A673 (cell line): ENCODE results near the gene ANKMY1. TPM values are rescaled to one million over a fixed set of nuclear protein-coding genes. Genes with fewer than 3 reads are reported as not detected.

ENCODE experiments used
- BruUV-seq: library from RNA; stranded (reverse); fragments of 400-500 nt; replicated peaks from 2 replicates; lab custom pipeline; 2021; lab: Mats Ljungman, UMichigan
- CTCF ChIA-PET: fragments of 300-600 bp; sonication (Branson Sonifier 250); formaldehyde crosslinking; loops from one replicate; lab custom pipeline; 2022; ENCODE audit warnings: antibody characterized with exemption; lab: Charles Lee
- POLR2A ChIA-PET: fragments of 300-600 bp; sonication (Branson Sonifier 250); formaldehyde crosslinking; loops from one replicate; lab custom pipeline; 2022; ENCODE audit warnings: antibody characterized with exemption; ENCODE audit not compliant: low non-redundant PET; lab: Charles Lee
- DNase-seq: peaks from one replicate; pipeline ENCODE4 v3.0.0-alpha.2; 2015; ENCODE audit warnings: low spot score
- H3K27ac ChIP-seq: fragments of 200-600 bp; sonication (generic); 2 replicates; pipeline ENCODE4 v1.5.1; 2016; ENCODE audit warnings: mixed run types, low read depth, mild to moderate bottlenecking, mixed read lengths, antibody characterized with exemption, low read length; ENCODE audit not compliant: poor library complexity, severe bottlenecking
- H3K27me3 ChIP-seq: fragments of 200-600 bp; sonication (generic); replicated peaks from 2 replicates; pipeline ENCODE4 v1.6.1; 2017; ENCODE audit warnings: mixed run types, low read depth, mild to moderate bottlenecking, mixed read lengths, antibody characterized with exemption, low read length; ENCODE audit not compliant: insufficient read depth, poor library complexity
- H3K36me3 ChIP-seq: fragments of 200-600 bp; sonication (generic); 2 replicates; pipeline ENCODE4 v1.6.1; 2016; ENCODE audit warnings: mixed run types, mild to moderate bottlenecking, mixed read lengths, antibody characterized with exemption, low read length; ENCODE audit not compliant: insufficient read depth, poor library complexity, severe bottlenecking
- H3K4me1 ChIP-seq: fragments of 200-600 bp; sonication (generic); 2 replicates; pipeline ENCODE4 v1.6.1; 2017; ENCODE audit warnings: mixed run types, mild to moderate bottlenecking, mixed read lengths, antibody characterized with exemption, low read length; ENCODE audit not compliant: insufficient read depth, poor library complexity, severe bottlenecking
- H3K4me3 ChIP-seq: fragments of 200-600 bp; sonication (generic); 2 replicates; pipeline ENCODE4 v1.5.1; 2016; ENCODE audit warnings: low read depth, mixed run types, mild to moderate bottlenecking, mixed read lengths, low read length; ENCODE audit not compliant: poor library complexity, severe bottlenecking
- H3K9me3 ChIP-seq: fragments of 200-600 bp; sonication (generic); 2 replicates; pipeline ENCODE4 v1.6.1; 2016; ENCODE audit warnings: mixed run types, low read depth, mild to moderate bottlenecking, mixed read lengths, antibody characterized with exemption, low read length; ENCODE audit not compliant: poor library complexity, severe bottlenecking
- EZH2 ChIP-seq: fragments of 200-600 bp; sonication (generic); IDR thresholded peaks from 2 replicates; pipeline ENCODE4 v1.6.1; 2017; ENCODE audit warnings: borderline replicate concordance, low read depth, mild to moderate bottlenecking, mixed read lengths, antibody characterized with exemption, low read length; ENCODE audit not compliant: poor library complexity, severe bottlenecking
- intact Hi-C: fragments of 100-400 bp; cut with micrococcal nuclease; formaldehyde crosslinking; loops from one replicate; pipeline ENCODE4 v1.10.0; 2022; ENCODE audit not compliant: unreplicated experiment
- total RNA-seq: library from RNA; stranded (reverse); gene quantifications from 2 replicates; pipeline ENCODE4 v1.2.3, GENCODE V29; 2021
- TF ChIP-seq, protein P1 (sequence below): fragments of 300-800, 200-600 bp; sonication (generic); conservative IDR thresholded peaks from 2 replicates; pipeline ENCODE4 v1.5.1; 2017; ENCODE audit warnings: low read depth, mild to moderate bottlenecking, antibody characterized with exemption, low read length, moderate library complexity, mixed read lengths

The ANKMY1 gene
- total RNA-seq, 1 experiment from 2014 or later, result 21.8 TPM

DNA sequence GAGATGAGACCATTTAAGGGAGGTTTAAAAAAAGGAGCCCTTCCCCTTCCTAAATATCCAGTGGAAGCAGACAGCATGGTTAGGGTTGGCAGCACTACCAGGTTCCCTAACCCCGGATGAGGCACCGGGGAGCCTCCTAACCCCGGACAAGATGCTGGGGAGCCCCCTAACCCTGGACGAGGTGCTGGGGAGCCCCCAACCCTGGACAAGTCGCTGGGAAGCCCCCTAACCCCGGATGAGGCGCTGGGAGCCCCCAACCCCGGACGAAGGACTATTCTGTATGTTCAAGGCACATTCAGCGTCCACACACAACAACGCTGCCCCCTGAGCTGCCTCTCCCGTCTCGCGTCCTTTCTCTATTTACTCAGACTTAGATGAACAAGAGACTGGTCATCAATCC lies 51.9 kb downstream of the ANKMY1 start:
- Histone ChIP-seq H3K9me3 (no peaks in the 10 kb centered on the region), H3K27ac (no peak overlapping the region), H3K36me3 (no peaks in the 10 kb centered on the region), H3K4me3 (no peak overlapping the region), H3K4me1 (no peaks in the 10 kb centered on the region), H3K27me3 (no peaks in the 10 kb centered on the region)
- DNase-seq, result no peak
- POLR2A ChIA-PET, result no interaction called here
- CTCF ChIA-PET, result interaction anchor here (0.6 kb wide), 1 partner anchor 857 kb away, joined by 3 read pairs; no protein-coding TSS in a partner anchor
- intact Hi-C loops, result no loop called here
- TF ChIP-seq, protein P1, sequence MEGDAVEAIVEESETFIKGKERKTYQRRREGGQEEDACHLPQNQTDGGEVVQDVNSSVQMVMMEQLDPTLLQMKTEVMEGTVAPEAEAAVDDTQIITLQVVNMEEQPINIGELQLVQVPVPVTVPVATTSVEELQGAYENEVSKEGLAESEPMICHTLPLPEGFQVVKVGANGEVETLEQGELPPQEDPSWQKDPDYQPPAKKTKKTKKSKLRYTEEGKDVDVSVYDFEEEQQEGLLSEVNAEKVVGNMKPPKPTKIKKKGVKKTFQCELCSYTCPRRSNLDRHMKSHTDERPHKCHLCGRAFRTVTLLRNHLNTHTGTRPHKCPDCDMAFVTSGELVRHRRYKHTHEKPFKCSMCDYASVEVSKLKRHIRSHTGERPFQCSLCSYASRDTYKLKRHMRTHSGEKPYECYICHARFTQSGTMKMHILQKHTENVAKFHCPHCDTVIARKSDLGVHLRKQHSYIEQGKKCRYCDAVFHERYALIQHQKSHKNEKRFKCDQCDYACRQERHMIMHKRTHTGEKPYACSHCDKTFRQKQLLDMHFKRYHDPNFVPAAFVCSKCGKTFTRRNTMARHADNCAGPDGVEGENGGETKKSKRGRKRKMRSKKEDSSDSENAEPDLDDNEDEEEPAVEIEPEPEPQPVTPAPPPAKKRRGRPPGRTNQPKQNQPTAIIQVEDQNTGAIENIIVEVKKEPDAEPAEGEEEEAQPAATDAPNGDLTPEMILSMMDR, result no peak
- TF ChIP-seq EZH2, result no peak
- no TSS peak for BruUV-seq

GRCh38 chr2:240503848-240504247 lies 53.9 kb downstream of the ANKMY1 start:
- Histone ChIP-seq H3K4me3 (no peak overlapping the region), H3K27ac (no peak overlapping the region), H3K27me3 (no peaks in the 10 kb centered on the region), H3K4me1 (no peaks in the 10 kb centered on the region), H3K36me3 (no peaks in the 10 kb centered on the region), H3K9me3 (no peaks in the 10 kb centered on the region)
- TF ChIP-seq, protein P1, result no peak
- no peak for TF ChIP-seq EZH2
- POLR2A ChIA-PET, result no interaction called here
- no TSS peak for BruUV-seq
- intact Hi-C loops, result no loop called here
- CTCF ChIA-PET, result no interaction called here
- DNase-seq, result no peak

DNA sequence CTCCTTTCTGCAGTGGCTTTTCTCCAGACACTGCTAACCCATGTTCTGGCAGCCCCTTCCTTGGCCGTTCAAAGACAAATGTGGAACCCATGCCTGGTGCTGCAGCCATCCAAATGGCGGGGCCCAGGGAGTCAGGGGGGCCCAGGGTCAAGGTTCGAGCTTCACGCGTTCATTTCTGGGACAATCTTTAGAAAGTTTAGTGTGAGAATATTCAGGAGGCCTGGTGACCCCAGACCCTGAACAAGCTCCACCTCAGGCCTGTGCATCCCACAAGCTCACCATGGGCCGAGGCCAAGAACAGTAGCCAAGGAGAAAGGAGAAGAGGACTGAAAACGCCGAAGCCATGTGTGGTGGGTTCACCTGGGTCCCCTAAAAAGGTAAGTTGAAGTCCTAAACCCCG lies 54.4 kb downstream of the ANKMY1 start:
- H3K4me3 ChIP-seq, result no peak overlapping the region
- POLR2A ChIA-PET, result no interaction called here
- no peak overlapping the region for H3K27ac ChIP-seq
- CTCF ChIA-PET, result no interaction called here
- no peak for TF ChIP-seq EZH2
- TF ChIP-seq, protein P1, result no peak
- no peak for DNase-seq
- intact Hi-C loops, result no loop called here
- H3K9me3 ChIP-seq, result no peaks in the 10 kb centered on the region
- no TSS peak for BruUV-seq
- no peaks in the 10 kb centered on the region for H3K36me3 ChIP-seq
- no peaks in the 10 kb centered on the region for H3K4me1 ChIP-seq
- H3K27me3 ChIP-seq, result no peaks in the 10 kb centered on the region
